Limb (tissue), 2 donors: ENCODE results near the gene KIF15.

ENCODE experiments used
- DNase-seq, 2 donors: peaks; one replicate each; pipeline ENCODE4 v3.0.0-alpha.2; 2016; ENCODE audit errors: extremely low spot score in 2 of 2

Gene KIF15, protein sequence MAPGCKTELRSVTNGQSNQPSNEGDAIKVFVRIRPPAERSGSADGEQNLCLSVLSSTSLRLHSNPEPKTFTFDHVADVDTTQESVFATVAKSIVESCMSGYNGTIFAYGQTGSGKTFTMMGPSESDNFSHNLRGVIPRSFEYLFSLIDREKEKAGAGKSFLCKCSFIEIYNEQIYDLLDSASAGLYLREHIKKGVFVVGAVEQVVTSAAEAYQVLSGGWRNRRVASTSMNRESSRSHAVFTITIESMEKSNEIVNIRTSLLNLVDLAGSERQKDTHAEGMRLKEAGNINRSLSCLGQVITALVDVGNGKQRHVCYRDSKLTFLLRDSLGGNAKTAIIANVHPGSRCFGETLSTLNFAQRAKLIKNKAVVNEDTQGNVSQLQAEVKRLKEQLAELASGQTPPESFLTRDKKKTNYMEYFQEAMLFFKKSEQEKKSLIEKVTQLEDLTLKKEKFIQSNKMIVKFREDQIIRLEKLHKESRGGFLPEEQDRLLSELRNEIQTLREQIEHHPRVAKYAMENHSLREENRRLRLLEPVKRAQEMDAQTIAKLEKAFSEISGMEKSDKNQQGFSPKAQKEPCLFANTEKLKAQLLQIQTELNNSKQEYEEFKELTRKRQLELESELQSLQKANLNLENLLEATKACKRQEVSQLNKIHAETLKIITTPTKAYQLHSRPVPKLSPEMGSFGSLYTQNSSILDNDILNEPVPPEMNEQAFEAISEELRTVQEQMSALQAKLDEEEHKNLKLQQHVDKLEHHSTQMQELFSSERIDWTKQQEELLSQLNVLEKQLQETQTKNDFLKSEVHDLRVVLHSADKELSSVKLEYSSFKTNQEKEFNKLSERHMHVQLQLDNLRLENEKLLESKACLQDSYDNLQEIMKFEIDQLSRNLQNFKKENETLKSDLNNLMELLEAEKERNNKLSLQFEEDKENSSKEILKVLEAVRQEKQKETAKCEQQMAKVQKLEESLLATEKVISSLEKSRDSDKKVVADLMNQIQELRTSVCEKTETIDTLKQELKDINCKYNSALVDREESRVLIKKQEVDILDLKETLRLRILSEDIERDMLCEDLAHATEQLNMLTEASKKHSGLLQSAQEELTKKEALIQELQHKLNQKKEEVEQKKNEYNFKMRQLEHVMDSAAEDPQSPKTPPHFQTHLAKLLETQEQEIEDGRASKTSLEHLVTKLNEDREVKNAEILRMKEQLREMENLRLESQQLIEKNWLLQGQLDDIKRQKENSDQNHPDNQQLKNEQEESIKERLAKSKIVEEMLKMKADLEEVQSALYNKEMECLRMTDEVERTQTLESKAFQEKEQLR (N-terminal part only)

DNA sequence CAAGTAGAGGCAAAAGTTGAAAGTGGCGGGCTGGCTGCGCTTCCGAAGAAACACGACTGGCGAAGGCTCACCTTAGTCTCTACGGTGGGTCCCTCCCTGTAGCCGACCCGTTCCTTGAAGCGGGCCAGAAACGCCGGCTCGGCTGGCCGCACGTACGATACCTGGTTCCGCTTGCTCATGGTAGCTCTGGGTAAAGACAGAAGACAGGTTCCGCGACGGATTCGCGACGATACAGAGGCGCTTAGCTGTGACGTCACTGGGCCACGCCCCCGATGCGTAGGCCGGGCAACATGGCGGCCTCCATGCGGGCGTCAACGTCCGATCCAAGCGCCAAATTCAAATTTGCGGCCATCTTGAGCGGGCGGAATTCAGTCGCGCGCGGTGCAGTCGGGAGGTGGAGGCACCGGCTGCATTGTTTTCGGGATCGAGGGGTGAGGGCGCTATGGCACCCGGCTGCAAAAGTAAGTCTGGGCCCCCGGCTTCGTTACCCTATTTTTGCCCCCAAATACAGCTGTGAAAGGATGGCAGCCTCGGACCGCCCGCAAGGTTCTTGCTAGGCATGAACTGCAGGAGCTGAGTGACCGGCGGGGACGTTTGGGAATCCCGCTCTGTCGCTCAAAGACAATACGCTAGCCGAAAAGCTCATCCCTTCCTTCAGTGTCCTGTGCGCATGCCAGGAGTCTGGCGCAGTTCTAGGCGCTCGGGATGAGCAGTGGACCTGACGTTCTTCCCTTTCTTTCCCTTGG lies at the start of gene KIF15, which contains the start of gene KIAA1143:
TSS of gene KIF15 (plus strand) at position 371 of the 746 bp plus-strand sequence. CDS start at position 443, 72 bp downstream.
TSS of gene KIAA1143 (minus strand) at position 196 of the 746 bp plus-strand sequence. CDS start at position 179, 17 bp downstream.
- DNase-seq: peak; percentile 96 to 98

DNA sequence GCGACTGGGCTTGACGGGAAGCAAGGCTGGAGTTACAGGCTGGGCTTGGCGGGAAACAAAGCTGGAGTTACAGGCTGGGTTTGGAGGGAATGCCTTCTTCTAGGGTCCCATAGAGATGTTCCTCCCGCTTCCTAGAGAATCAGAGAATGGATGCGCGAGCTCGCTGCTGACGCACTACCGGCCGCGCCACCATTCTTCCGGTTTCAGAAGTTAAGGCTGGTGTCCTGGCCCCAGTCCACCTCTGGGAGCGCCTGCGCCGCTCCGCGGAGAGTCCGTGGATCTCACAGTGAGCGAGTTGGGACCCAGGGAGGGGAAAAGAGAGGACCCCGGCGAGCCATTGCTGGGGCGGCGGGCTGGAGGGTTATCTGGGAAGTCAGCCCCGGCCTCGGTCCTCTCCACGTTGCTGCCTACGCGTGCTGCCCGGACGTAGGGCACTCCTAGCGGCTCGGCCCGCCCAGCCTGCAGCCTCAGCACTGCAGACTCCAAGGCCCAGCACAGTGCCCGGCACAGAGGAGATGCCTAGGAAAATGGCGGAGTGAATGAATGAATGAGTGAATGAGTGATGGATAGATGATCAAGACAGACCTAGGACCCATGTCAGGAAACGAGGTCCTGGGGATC lies 49.0 kb upstream of the KIF15 start, which contains the start of gene ZNF502:
TSS of gene ZNF502 (plus strand) at position 206 of the 621 bp plus-strand sequence. CDS start 7,602 bp downstream, outside the sequence.
- DNase-seq: peak; percentile 93

DNA sequence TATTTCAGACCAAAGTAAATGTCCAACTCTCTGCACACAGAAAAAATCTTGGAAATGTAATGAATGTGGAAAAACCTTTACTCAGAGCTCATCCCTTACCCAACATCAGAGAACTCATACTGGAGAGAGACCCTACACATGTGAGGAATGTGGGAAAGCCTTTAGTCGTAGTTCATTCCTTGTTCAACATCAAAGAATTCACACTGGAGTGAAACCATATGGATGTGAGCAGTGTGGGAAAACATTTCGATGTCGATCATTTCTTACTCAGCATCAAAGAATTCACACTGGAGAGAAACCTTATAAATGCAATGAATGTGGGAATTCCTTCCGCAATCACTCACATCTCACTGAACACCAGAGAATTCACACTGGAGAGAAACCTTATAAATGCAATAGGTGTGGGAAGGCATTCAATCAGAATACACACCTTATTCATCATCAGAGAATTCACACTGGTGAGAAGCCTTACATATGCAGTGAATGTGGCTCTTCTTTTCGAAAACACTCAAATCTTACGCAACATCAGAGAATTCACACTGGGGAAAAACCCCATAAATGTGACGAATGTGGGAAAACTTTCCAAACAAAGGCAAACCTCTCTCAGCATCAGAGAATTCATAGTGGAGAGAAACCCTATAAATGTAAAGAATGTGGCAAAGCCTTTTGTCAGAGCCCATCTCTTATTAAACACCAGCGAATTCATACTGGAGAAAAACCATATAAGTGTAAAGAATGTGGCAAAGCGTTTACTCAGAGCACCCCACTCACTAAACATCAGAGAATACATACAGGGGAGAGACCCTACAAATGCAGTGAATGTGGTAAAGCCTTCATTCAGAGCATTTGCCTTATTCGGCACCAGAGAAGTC lies 40.1 kb upstream of the KIF15 start:
- DNase-seq: no peak

DNA sequence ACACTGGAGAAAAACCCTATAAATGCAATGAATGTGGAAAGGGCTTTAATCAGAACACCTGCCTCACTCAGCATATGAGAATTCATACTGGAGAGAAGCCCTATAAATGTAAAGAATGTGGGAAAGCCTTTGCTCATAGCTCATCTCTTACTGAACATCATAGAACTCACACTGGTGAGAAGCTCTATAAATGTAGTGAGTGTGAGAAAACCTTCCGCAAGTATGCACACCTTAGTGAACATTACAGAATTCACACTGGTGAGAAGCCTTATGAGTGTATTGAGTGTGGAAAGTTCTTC lies 39.5 kb upstream of the KIF15 start:
- DNase-seq: no peak

DNA sequence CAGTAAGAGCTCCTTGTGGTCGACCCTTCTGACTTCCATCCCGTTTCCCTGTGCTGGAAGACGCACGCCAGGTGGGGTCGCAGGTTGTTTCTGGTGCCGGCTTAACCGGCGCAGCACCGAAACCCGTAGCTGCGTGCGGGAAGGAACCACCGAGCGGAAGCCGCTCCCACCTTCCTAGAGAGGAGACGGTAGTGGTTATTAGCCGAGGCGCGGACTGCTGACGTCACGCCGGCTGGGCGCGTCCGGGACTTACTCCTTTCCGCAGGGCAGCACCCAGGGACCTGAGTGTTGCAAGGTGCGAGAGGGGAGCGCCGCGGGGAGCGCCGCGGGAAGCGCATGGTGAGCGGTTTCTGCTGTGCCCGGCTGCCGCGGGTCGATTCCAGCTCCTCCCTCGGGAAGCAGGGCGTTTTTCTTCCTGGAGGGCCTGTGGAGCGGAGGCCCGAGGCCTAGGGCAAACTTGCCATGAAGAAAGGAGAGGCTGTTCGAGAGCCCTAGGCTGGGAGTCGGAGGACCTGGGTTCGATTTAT lies 32.1 kb upstream of the KIF15 start, which contains the start of gene ZNF501:
TSS of gene ZNF501 (plus strand) at position 252 of the 527 bp plus-strand sequence. CDS start 4,787 bp downstream, outside the sequence.
- peak; percentile 88 to 96 for DNase-seq

DNA sequence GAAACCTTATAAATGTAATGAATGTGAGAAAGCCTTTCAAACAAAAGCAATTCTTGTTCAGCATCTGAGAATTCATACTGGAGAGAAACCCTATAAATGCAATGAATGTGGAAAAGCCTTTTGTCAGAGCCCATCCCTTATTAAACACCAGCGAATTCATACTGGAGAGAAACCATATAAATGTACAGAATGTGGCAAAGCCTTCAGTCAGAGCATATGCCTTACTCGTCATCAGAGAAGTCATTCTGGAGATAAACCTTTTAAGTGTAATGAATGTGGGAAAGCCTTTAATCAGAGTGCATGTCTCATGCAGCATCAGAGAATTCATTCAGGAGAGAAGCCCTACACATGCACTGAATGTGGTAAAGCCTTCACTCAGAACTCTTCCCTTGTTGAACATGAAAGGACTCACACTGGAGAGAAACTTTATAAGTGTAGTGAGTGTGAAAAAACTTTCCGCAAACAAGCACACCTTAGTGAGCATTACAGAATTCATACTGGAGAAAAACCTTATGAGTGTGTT lies 26.9 kb upstream of the KIF15 start:
- no peak for DNase-seq

DNA sequence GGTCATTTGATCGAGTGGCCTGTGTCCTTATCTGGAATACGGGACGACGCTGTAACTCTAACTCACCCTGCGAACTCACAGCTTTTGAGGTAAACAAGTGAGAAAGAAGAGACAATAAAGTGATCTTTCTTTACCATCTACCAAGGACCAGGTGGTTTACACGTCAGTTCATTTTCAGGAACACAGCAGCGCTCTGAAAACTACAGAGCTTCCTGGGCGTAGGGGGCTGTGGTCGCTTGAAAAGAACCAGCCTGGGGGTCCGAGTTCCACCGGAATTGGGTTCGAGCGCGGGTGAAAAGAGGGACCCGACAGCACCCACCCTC lies 532 bp upstream of the KIF15 start:
- peak in 1 of 2 donors; percentile 29 for DNase-seq

DNA sequence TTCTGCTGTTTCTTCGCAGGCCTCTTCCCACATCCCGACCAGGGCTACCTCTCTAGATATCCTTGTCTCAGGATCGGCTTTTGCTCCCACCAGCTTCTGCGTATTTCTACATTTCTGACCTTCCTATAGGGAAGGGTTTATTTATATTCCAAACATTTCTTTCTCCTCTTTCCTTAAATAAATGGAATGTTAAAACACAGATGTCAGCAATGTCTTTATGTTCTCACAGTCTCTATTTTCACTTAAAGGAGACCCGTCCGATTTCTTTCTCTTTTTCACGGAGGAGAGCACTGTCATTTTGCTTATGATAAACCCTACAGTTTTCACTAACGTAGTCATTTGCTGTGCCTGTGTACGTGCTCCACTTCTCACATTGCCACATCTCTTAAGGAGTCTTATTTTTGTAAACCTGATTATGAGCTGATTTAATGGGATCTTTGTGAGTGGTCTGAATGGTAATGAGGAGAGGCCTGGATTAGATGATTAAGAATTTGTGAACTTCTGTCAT lies 630 bp downstream of the KIF15 start:
- no peak for DNase-seq

DNA sequence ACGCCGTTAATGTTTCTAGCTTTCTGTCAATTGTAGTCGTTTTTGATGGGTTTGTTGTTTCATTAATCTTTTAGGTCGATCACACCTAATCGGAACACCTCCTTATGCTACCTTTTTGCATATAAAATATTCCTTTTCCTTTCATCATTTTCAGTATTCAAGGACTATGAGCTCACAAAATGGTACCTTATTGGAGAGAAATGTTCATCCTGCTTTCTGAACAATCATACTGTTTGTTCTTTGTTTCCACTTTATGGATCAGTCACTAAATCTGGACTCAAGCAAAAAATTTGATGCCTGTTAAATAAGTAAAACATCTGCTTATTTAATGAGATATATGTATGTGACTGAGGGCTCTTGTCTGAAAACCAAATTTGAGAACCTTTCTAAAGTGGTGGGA lies 1.1 kb downstream of the KIF15 start:
- no peak for DNase-seq

DNA sequence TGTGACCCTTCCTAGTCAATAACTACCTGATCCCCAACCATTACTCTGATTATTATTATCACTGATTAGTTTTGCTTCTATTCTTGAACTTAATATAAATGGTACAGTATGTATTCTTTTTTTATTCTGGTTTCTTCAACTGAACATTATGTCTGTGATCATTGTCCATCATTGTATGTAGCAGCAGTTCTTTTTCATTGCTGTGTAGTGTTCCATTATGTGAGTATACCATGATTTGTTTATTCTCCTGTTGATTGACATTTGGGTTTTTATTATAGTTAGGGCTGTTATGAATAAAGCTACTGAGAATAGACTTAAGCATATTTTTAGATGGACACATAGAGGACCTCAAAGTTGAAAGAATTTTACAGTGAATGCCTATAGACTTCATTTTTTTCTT lies 2.7 kb downstream of the KIF15 start:
- no peak for DNase-seq

DNA sequence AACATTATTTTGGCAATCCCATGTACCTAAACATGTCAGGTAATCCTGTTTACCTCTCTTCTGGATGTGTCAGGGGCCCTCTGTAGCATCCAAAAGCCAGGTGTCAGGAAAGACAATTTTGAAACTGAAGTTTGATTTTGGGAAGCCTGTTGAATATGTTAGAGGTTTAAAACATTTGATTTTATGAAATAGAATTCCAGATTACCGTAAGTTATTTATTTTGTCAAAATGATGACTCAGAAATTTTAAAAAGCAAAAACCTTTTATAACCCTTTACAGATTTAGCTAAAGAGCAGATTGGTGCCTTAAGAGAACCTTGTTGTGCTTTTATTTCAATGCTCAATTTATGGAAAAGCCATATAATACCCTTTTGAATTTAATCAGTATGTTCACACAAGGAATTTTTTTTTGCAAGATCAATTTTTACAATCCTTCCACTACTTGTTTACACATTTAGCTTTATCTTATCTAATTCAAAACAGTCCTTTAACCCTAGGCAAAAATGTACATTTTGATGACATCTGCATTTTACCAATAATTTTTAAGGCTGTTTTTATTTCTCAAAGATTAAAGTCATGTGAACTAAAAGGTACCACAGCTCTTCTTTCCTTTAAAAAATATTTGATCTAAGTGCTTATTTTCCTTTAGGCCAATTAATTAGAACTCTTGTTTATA lies 10.0 kb downstream of the KIF15 start:
- DNase-seq: no peak

DNA sequence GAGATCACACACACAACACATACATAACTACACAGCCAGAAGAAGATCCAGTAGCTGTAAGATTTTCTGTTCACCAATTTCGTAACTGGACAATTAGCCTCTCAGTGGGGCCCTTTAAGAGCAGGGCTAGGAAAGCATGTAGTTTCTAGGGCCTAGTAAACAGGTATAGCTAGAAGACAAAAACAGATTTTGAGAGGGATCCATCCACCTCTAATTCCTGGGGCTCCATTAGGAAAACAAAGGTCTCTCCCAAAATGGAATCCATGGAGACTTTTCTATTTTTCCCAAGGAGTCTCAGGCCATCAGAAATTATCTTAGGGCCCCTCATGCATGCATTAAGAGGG lies 10.5 kb downstream of the KIF15 start:
- DNase-seq: no peak

DNA sequence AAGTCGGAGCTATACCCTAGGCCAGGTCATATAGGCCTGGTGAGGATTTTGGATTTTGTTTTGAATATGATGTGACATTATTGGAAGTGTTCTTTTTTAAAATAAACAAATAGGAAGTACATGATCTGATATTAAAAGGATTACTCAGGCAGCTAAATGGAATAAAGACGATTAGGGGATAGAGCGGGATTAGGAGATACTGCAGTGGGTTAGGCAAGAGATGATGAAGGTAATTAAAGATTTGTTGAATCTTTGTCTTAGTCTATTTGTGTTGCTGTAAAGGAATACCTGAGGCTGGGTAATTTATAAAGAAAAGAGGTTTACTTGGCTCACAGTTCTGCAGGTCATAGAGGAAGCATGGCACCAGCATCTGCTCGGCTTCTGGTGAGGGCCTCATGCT lies 21.3 kb downstream of the KIF15 start:
- no peak for DNase-seq

DNA sequence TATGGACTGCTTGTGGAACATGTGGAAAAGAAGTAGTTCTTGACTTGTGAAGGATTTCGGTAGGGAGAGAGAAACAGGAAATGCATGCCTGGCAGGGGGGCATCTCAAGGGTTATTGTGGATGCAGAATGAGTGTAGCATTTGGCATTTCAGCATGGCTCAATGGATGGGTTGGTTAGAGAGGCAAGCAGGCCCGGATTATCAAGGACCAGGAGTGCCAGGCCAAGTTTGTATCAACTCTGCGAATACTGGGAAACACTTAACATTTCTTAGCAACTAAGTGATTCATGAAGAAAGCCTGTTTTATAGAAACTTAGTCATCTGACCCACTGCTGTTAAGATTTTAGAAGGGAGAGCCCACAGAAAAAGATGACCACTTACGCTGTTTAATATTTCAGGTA lies 33.6 kb downstream of the KIF15 start:
- DNase-seq: no peak

DNA sequence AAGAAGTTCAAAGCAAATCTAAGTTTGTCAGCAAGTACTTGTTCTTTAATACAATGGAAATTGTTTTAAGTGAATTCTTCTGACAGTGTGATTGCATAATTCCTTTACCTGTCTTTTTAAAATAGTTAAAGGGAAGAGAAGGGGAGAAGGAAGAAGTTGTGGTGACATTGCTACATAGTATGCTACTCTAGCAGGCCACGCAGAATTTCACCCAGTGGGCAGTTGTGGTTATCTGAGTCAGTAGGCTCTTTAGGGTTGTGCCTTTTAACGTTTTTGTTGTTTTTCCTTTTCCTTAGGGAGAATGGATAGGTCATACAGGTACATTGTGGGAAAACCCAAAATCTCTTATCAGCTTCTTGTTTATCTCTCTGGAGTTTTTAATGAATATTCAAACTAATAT lies 40.4 kb downstream of the KIF15 start:
- DNase-seq: no peak

DNA sequence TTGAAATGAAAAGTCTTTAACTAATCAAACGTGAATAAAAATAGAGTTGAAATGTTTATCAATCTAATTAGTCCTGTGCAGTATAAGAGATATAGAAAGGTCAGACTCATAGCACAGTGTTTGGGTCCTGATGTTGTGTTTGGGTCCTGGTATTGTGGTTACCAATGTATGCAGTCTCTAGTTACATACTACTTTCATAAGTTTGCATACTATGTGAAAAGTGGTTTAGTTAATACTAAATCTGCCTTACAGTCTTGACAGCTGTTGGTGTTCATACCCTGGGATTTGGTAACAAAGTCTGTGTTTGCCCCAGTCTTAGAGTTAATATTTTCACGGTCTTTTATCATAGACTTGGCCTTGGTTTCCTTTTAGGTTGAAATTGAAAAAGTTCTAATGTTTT lies 41.7 kb downstream of the KIF15 start:
- DNase-seq: no peak

DNA sequence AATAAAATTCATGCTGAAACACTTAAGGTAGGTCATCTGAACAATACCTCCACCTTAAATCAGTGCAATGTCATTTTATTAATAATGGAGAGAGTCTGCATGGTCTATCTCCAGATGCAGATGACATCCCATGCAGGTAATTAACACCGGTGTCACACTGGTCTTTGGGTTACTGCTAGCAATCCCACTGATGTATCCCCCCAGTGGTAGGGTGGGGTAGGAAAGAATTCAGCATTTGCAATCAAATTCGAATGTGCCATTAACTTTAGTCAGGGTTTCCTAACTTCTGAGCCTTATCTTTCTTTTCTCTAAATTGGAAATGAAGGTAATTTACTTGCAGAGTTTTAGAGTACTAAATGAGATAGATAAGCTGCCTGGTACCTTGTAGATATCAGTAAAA lies 44.4 kb downstream of the KIF15 start:
- no peak for DNase-seq

DNA sequence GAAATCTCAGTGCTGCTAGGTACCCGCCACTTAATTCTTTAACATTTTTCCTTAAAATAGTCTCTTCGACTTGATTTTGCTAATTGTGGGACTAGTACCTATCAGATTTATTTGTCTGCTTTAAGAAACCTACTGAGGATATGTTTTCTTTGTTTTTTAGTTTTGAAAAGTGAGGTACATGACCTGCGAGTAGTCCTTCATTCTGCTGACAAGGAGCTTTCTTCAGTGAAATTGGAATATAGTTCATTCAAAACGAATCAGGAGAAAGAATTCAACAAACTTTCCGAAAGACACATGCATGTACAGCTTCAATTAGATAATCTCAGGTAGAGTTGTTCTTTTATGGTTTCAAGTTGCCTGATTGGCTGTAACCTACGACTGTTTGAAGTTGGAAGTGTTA lies 53.2 kb downstream of the KIF15 start:
- no peak for DNase-seq
